ENCODE results near the gene IFNA2.

DNA sequence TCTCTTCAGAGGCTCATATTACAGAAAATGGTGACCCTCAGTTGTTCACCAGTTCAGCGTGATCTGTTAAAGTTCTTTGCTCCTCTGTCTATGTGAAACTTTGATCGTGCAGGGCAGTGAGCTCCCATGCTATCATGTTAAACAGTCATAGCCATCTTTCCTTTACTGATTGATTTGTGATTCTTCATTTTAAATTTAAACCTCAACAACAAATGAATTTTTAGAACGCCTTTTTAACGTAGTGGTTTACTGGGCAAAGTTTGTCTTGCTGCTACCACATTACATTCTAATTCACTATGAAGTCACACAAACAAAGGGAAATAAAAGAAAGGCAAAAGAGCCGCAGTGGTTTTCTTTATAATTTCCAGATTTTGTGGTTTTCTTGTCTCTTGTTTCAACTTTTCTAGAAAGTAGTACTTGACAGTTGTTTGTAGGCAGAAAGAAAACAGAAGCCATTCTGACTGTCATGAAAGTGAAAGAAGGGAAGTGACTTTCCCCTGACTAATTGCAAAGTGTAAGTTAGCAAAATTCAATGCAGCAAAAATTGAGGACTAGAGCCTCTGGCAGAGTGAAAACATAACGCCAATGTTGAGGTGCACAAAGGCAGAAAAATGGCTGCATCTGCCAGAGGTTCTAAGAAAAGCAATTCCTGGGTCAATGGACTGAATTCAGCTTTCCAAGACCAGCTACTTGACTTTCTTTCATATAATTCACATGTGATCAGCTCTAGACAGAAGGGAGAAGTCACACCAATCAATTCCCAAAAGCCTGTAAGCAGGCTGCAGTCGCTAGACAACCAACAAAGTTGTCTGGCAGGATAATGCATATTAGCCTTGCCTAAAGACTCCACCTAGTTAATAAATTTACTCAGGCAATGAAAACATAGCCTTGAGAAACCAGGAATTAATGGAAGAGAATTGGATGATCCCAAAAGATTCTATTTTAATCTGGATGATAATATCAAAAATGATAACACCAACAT lies 27.4 kb downstream of the IFNA2 start:
- TF ChIP-seq, protein P1, sequence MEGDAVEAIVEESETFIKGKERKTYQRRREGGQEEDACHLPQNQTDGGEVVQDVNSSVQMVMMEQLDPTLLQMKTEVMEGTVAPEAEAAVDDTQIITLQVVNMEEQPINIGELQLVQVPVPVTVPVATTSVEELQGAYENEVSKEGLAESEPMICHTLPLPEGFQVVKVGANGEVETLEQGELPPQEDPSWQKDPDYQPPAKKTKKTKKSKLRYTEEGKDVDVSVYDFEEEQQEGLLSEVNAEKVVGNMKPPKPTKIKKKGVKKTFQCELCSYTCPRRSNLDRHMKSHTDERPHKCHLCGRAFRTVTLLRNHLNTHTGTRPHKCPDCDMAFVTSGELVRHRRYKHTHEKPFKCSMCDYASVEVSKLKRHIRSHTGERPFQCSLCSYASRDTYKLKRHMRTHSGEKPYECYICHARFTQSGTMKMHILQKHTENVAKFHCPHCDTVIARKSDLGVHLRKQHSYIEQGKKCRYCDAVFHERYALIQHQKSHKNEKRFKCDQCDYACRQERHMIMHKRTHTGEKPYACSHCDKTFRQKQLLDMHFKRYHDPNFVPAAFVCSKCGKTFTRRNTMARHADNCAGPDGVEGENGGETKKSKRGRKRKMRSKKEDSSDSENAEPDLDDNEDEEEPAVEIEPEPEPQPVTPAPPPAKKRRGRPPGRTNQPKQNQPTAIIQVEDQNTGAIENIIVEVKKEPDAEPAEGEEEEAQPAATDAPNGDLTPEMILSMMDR (conservative IDR thresholded peaks at IDR 0.05; ENCODE audit: low read depth, low read length): no peak
- no peak for TF ChIP-seq EZH2 (IDR thresholded peaks at IDR 0.05; ENCODE audit: borderline replicate concordance, low read depth, low read length, poor library complexity, severe bottlenecking)
